Measurements from ENCODE around the gene SPOCK2.

SPOCK2 gene

GRCh38 chr10:72058989-72059842 is 29.1 kb downstream of the SPOCK2 start:
- DNase-seq (ENCODE audit: low read depth in 3 of 3, low spot score in 1 of 3), result no peak

DNA sequence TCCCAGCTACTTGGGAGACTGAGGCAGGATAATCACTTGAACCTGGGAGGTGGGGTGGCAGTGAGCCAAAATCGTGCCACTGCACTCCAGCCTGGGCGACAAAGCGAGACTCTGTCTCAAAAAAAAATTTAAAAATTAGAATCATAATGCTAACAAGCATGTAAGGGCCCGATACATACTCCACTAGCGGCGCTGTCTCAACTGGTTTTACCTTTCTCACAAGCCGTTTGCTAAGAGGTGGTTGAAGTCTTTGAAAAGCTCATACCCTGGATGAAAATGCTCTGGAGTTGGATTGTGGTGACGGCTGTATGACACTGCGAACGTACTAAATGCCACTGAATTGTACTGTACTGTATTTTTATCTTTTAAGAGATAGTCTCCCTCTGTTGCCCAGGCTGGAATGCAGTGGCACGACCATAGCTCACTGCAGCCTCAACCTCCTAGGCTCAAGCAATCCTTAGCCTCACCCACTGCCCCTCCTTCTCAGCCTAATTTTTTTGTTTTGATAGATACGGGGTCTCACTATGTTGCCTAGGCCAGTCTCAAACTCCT is 29.9 kb downstream of the SPOCK2 start:
- no peak for DNase-seq (ENCODE audit: low read depth in 3 of 3, low spot score in 1 of 3)

DNA sequence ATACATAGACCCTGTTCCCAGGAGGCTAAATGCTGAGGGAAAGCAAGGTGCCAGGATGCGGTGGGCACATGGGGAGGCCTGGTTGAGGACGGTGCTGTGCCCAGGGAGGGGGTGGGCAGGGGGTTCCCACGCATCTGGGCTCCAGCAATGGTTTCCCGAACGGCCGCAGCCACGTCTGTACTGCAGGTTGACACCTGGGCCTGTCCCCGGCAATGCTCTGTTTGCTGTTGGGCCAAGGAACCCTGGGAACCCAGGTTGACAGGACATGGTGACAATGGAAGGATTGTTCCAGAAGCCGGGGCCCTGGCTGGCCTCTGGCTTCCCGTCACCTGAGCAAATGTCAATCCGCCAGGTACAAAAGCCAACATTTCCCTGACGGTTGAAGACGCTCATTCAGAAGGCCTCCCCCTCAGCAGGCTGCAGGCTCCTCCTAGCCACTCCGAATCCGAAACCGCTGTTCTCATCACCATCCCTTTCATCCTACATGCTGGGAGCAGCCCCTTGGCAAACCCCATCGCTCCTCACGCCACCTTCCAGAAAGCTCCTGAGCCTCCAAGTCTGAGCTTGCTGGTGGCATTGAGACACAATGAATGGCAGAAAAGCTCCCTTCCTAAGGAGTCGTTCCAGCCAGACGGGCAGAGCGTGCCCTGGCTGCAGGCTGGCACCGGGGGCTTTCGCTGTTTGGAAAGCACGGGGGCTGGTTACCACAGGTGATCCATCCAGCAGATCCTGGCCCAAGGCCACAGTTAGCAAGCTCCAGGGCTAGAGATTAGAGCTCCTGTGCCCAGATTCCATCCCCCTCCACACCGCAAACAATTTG is 31.2 kb downstream of the SPOCK2 start:
- no peak for DNase-seq (ENCODE audit: low read depth in 3 of 3, low spot score in 1 of 3)

DNA sequence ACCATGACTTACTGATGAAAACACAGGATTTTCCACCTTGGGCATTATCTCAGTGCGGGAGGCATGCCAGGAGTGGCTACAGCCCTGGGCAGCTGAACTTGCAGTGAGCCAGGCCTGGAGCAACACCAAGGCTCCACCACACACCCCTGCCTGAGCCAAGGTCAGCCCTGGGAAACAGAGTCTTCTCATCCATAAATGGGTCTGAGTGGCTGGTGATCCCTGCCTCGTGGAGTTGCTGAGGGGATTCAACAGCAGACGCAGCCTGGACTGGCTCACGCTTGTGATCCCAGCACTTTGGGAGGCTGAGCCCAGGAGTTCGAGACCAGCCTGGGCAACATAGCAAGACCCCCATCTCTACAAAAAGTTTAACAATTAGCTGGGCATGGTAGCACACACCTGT is 32.2 kb downstream of the SPOCK2 start:
- DNase-seq (ENCODE audit: low read depth in 3 of 3, low spot score in 1 of 3), result no peak

DNA sequence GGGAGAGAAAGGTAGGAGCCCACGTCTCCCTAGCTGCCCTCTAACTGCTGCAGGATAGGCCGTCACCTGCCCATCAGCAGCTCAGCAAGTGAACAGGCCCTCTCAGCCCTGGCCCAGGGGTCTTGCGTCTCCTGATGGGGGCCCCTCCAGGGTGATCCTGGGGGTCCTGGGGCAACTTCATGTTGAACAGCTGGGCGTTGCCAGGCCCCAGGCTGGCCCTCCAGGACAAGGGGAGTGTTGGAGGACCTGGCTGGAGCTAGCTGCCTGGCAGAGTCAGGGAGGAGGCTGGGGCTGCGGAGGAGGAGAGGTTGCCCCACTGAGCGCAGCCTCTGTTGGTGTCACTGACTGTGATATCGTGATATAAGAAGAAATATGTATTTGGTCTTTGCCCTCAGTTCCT is 34.7 kb downstream of the SPOCK2 start:
- DNase-seq (ENCODE audit: low read depth in 3 of 3, low spot score in 1 of 3), result no peak

GRCh38 chr10:72050873-72051272 is 37.5 kb downstream of the SPOCK2 start:
- DNase-seq (ENCODE audit: low read depth in 3 of 3, low spot score in 1 of 3), result no peak

DNA sequence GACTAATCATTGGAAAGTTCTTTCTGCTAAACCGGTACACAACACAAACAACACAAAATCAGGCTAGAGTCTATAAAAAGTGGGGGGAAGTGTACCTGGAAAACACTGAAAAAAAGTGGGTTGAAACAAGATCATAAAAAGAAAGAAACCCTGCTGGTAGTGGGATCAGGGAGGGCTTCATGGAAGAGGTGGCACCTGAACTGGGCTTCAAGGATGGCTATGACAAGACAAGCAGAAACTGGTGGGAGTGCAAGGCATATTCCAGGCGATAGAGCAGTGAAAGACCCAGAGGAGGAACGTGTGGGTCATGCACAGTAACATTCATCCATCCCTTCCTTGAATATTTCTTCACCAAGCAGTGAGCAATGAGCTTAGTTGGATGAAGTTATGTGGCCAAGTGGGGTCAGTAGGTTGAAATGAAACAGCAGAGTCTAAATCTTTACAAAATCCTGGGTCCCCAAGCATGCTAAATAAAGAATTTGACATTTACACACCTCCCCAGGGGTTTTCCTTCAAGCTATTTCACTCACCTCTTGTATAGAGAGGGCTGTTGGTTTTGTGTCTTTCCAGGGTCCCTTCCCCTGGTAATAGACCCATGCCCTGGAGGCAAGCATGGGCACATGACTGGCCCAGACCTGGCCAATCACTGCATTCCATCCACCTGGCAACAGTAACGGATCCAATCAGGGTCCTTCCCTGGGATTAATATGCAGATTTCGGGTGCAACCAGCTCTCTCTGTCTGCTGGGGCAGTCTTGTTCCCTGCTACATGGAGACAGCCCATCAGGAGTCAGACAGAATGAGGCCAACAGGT is 38.2 kb downstream of the SPOCK2 start:
- no peak for DNase-seq (ENCODE audit: low read depth in 3 of 3, low spot score in 1 of 3)

GRCh38 chr10:72049472-72049871 is 38.9 kb downstream of the SPOCK2 start:
- no peak for DNase-seq (ENCODE audit: low read depth in 3 of 3, low spot score in 1 of 3)

DNA sequence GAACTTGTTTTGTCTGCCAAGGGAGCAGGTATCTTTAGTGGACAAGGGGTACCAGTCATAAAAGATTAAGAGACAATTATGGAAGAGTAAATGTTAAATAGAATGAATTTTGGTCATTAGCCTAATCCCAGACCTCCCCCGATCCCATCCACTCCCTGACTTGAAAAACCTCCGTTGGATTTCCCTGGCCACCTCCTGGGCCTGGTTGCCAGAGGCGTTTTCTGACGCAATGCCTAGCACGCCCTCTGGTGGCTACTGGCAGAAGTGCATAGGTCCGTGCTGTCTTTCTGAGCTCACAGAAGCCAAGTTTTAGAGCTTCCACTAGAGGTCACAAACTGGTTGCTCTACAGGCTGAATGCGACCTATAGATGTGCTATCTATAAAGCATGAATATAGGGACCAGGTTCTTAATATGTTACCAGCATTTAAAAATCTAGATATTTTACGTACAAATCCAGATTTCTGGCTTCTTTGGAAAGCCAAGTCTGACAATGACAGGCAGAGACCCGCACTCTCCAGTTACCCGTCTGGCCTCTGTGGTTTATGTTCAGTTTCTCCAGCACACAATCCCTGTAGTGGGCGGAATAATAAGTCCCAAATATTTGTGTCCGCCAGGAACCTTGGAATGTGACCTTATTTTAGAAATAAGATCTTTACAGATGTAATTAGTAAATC is 39.8 kb downstream of the SPOCK2 start:
- DNase-seq (ENCODE audit: low read depth in 3 of 3, low spot score in 1 of 3), result peak; percentile 64 to 86 (median 78)

DNA sequence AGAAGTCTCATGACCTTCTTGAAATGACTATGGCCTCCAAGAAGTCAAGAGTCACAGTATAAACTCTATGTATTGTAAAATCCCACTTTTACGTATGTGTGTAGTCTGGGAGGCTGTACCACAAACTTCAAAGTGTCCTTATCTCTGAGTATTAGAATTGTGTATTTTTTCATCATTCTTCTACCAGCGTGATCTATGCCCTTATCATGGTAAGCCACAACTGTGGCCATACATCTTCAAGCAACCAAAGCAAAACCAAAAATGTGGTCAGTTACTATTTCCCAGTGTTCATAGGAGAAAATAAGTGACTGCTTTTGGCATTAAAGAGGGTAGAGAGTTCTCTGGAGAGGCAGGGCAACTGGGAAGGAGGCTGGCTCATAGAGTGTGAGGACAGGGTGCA is 42.8 kb downstream of the SPOCK2 start:
- no peak for DNase-seq (ENCODE audit: low read depth in 3 of 3, low spot score in 1 of 3)

GRCh38 chr10:72044417-72045041 is 43.8 kb downstream of the SPOCK2 start:
- no peak for DNase-seq (ENCODE audit: low read depth in 3 of 3, low spot score in 1 of 3)

DNA sequence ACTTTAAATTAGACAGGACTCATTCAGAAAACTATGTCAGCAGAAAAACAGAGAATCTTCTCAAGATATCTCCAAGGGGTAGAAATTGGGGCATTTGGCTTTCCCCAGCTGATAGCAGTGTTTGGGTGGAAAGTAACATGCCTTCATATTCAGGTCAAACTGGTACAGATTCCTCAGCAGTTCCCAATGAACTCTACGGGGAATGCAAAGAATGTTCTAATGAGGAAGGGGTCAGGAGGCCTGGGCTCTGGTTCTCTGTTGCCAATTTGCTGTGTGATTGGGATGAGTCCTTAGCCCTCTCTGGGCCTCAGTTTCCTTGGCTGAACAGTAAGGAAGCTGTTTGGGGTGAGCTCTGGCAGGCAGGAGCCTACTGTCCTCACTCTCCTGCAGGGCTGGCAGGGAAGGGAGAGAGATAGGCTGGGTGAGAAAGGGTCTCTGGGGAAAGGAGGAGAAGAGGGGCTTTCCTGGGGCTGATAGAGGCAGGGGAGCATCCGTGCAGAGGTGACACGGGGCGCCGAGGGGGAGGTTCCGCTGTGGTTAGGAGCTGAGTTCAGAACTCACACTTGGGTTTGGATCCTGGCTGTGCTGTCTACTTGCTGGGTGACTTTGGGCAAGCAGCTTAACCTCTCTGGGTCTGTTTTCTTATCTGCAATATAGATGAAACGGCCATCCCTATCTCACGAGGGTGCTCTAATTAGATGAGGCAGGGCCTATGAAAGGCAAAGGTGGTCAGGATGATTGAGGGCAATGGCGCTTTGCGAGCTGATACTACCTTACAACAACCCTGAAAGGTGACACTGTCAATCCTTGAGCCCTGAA is 45.1 kb downstream of the SPOCK2 start:
- no peak for DNase-seq (ENCODE audit: low read depth in 3 of 3, low spot score in 1 of 3)

GRCh38 chr10:72041491-72041890 is 46.9 kb downstream of the SPOCK2 start:
- no peak for DNase-seq (ENCODE audit: low read depth in 3 of 3, low spot score in 1 of 3)

- no peak for DNase-seq (ENCODE audit: low read depth in 3 of 3, low spot score in 1 of 3)
These were observed 49.0 kb downstream of the SPOCK2 start for GRCh38 chr10:72039377-72039776.

DNA sequence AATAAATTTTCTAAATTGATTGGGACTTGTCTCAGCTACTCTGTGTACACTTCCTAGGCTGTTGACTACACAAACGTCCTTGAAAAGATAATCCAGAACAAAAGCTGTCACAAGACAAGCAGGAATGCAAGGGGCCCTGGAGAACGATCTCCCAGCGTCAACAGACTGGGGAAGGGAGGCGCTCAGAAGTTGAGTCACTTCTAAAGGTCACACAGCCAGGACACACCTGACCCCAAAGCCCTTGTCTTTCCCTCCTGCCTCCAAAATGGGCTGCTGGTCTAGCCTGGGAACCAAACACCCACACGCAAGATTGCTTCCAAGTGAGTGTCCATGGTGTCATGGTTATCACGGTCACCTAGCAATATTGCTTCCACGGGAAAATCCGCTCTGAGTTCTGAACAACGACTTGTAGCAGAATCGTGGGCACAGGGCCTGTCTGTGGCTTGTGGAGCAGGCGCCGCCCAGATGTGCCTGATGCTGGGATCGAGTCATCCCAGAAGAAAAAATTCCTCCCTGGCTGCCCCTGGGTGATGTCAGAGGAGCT is 49.8 kb downstream of the SPOCK2 start:
- no peak for DNase-seq (ENCODE audit: low read depth in 3 of 3, low spot score in 1 of 3)

DNA sequence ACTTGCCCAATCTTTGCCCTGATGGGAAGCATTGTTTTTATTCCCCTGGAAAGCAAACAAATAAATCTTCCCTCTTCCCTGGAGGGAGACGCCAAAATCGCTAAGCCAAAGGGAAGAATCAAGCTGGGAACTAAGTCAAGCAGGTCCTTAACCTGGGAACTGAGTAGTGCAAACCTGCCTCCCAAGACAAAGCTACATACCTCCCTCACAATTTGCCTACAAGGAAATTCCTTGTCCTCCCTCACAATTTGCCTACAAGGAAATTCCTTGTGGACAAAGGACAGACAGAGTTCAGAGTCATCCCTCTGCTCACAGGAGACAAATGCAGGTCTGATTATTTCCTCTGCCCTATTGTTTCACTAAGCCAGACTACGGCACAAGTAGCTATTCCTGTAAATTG is 50.5 kb downstream of the SPOCK2 start:
- no peak for DNase-seq (ENCODE audit: low read depth in 3 of 3, low spot score in 1 of 3)

DNA sequence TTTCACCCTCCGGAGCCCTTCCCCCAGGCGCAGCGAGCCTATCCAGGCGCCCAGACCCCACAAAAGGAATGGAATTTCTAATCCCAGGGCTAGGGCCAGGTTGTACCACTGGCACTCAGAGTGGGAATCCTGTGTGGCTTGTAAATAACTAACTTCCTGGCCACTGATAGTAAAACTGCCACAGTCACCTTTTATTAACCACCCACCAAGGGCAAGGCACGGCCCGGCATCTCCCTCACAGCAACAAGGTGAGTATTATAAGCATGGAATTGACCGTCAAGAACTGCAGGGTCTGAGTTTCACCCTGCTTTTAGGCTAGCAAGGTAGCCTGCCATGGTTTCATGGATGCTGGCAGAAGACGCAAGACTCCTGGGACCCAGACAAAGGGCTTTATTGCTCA is 51.1 kb downstream of the SPOCK2 start:
- no peak for DNase-seq (ENCODE audit: low read depth in 3 of 3, low spot score in 1 of 3)

- DNase-seq (ENCODE audit: low read depth in 3 of 3, low spot score in 1 of 3), result no peak
These were observed 53.0 kb downstream of the SPOCK2 start for GRCh38 chr10:72035252-72035887.

- no peak for DNase-seq (ENCODE audit: low read depth in 3 of 3, low spot score in 1 of 3)
These were observed 53.6 kb downstream of the SPOCK2 start for GRCh38 chr10:72034761-72035160.
